ENCODE measurements around the gene CACHD1. TPM values are rescaled to one million over a fixed set of nuclear protein-coding genes. Genes with fewer than 3 reads are reported as not detected.

Gene CACHD1
- total and polyA plus RNA-seq, 9 of the 15 experiments (the other 6 are each of a cell fraction or from before 2014, with no cell fraction given) = 0.07 TPM; not detected in 8

DNA sequence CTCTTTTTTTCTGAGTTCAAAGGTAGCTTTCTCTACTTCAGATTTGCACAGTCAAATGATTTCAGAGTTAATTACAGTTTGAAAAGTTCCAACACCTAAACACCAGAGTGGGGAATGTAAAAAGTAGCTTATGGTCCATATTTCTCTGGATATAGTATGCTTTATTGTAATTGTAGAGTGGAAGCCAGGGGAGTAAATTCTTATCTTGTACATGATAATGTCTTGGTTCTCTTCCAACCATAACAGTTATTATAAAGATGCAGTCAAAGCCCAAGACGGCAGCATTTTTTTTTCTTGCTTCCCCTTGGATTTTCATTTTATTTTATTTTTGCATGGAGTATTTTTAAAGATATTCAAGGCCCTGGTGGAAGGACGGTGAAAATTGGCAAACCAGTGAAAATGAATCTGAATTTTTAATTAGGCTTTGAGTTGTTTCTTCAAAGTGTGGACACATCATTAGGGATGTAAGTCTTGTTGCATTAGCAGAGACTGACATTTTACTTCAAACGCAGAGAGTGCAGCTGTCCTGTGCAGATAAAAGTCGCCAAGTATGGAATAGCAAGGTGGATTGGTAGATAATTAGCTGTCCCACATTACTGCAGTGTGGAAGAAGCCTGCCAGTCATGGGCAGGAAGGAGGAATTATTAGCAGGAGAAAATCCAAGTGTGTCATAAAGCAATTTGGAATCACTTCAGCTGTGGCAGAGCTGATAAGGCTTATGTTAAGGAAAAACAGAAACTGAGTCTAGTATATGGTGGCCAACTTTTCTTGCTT lies 11.3 kb downstream of the CACHD1 start:
- no peaks in the 10 kb centered on the region for H4K20me1 ChIP-seq (replicated peaks; ENCODE audit: control insufficient read depth, insufficient read depth, low read length)
- H3K36me3 ChIP-seq (ENCODE audit: control insufficient read depth, insufficient read depth, low read length) = no peaks in the 10 kb centered on the region
- DNase-seq (ENCODE audit: extremely low read depth in 1 of 4, low spot score in 3 of 4) = peak in 1 of 4 experiments; percentile 6
- ATAC-seq = no peak
- H3K27ac ChIP-seq (ENCODE audit: extremely low read depth, low read depth, low read length) = no peak overlapping the region
- H3K4me2 ChIP-seq (ENCODE audit: insufficient read depth, low read length) = no peak overlapping the region
- BruUV-seq (replicated peaks) = no TSS peak
- FAIRE-seq = no peak
- H3K9me3 ChIP-seq (replicated peaks; ENCODE audit: control insufficient read depth, insufficient read depth, low read depth, low read length) = no peaks in the 10 kb centered on the region
- 0% methylated on average over 4 of the region's 4 CpGs for WGBS (ENCODE audit: insufficient coverage, low coverage, missing lambda C conversion rate)
- no peak overlapping the region for H3K4me3 ChIP-seq
- intact Hi-C loops (cut with micrococcal nuclease) (no loop called here), in situ Hi-C loops (cut with MboI) (no loop called here)
- no peaks in the 10 kb centered on the region for H3K4me1 ChIP-seq (replicated peaks in 1 of 2; ENCODE audit: control insufficient read depth in 2 of 2, insufficient read depth in 2 of 2, low read length in 2 of 2)
- POLR2A ChIA-PET = no interaction called here
- H3K79me2 ChIP-seq (ENCODE audit: control insufficient read depth, insufficient read depth, low read length) = no peaks in the 10 kb centered on the region
- no peaks in the 10 kb centered on the region for H3K9me1 ChIP-seq (ENCODE audit: control insufficient read depth, insufficient read depth, low read length)
- no peak overlapping the region for H3K9ac ChIP-seq (ENCODE audit: insufficient read depth in 1 of 2, low read depth in 2 of 2, low read length in 2 of 2)
- CTCF ChIA-PET (ENCODE audit: low intra/inter-chr PET ratio) = no interaction called here
- H2AFZ ChIP-seq (ENCODE audit: low read depth, low read length) = no peak overlapping the region
- H3K27me3 ChIP-seq (ENCODE audit: control insufficient read depth in 2 of 2, insufficient read depth in 2 of 2, low read length in 2 of 2) = no peaks in the 10 kb centered on the region; a peak in 1 of 5 replicates
- TF ChIP-seq TAF15 (IDR thresholded peaks at IDR 0.05; ENCODE audit: low read depth, low read length) = no peak
- no peak for TF ChIP-seq MED1 (CRISPR knock-in tag; IDR thresholded peaks at IDR 0.05; ENCODE audit: borderline replicate concordance)
- no peak for TF ChIP-seq TGIF2 (CRISPR knock-in tag; IDR thresholded peaks at IDR 0.05)
- no peak for TF ChIP-seq ZNF785 (CRISPR knock-in tag; IDR thresholded peaks at IDR 0.05)
- no peak for TF ChIP-seq HNRNPUL1 (IDR thresholded peaks at IDR 0.05; ENCODE audit: low read length)
- TF ChIP-seq, protein P1, sequence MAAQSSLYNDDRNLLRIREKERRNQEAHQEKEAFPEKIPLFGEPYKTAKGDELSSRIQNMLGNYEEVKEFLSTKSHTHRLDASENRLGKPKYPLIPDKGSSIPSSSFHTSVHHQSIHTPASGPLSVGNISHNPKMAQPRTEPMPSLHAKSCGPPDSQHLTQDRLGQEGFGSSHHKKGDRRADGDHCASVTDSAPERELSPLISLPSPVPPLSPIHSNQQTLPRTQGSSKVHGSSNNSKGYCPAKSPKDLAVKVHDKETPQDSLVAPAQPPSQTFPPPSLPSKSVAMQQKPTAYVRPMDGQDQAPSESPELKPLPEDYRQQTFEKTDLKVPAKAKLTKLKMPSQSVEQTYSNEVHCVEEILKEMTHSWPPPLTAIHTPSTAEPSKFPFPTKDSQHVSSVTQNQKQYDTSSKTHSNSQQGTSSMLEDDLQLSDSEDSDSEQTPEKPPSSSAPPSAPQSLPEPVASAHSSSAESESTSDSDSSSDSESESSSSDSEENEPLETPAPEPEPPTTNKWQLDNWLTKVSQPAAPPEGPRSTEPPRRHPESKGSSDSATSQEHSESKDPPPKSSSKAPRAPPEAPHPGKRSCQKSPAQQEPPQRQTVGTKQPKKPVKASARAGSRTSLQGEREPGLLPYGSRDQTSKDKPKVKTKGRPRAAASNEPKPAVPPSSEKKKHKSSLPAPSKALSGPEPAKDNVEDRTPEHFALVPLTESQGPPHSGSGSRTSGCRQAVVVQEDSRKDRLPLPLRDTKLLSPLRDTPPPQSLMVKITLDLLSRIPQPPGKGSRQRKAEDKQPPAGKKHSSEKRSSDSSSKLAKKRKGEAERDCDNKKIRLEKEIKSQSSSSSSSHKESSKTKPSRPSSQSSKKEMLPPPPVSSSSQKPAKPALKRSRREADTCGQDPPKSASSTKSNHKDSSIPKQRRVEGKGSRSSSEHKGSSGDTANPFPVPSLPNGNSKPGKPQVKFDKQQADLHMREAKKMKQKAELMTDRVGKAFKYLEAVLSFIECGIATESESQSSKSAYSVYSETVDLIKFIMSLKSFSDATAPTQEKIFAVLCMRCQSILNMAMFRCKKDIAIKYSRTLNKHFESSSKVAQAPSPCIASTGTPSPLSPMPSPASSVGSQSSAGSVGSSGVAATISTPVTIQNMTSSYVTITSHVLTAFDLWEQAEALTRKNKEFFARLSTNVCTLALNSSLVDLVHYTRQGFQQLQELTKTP (IDR thresholded peaks at IDR 0.05; ENCODE audit: low read depth in 1 of 2, partially characterized antibody in 2 of 2) = no peak
- no peak for TF ChIP-seq ZC3H11A (IDR thresholded peaks at IDR 0.05; ENCODE audit: low read depth, low read length)
- no peak for TF ChIP-seq HOXB6 (CRISPR knock-in tag; IDR thresholded peaks at IDR 0.05; ENCODE audit: borderline replicate concordance)
- TF ChIP-seq SNRNP70 (optimal IDR thresholded peaks at IDR 0.05; ENCODE audit: low read depth, low read length) = no peak
- TF ChIP-seq NCOA2 (IDR thresholded peaks at IDR 0.05; ENCODE audit: partially characterized antibody in 2 of 2) = no peak
- TF ChIP-seq ZNF197 (CRISPR knock-in tag; IDR thresholded peaks at IDR 0.05; ENCODE audit: low read depth) = no peak
- TF ChIP-seq ZNF79 (CRISPR knock-in tag; IDR thresholded peaks at IDR 0.05; ENCODE audit: low read depth) = no peak
- TF ChIP-seq, protein P2, sequence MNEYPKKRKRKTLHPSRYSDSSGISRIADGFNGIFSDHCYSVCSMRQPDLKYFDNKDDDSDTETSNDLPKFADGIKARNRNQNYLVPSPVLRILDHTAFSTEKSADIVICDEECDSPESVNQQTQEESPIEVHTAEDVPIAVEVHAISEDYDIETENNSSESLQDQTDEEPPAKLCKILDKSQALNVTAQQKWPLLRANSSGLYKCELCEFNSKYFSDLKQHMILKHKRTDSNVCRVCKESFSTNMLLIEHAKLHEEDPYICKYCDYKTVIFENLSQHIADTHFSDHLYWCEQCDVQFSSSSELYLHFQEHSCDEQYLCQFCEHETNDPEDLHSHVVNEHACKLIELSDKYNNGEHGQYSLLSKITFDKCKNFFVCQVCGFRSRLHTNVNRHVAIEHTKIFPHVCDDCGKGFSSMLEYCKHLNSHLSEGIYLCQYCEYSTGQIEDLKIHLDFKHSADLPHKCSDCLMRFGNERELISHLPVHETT (CRISPR knock-in tag; conservative IDR thresholded peaks at IDR 0.05 in 1 of 2, IDR thresholded peaks at IDR 0.05 in 1 of 2) = no peak
- peak; percentile 52 for TF ChIP-seq CBFA2T3 (IDR thresholded peaks at IDR 0.05)
- 0 out of 2 replicates have a peak, but pooled peaks have one; percentile 16 for TF ChIP-seq TCF3 (CRISPR knock-in tag; IDR thresholded peaks at IDR 0.05)
- no peak for TF ChIP-seq CBX8 (IDR thresholded peaks at IDR 0.05; ENCODE audit: borderline replicate concordance, extremely low read depth, low read depth, low read length, poor library complexity, severe bottlenecking)
- TF ChIP-seq ZNF133 (CRISPR knock-in tag; IDR thresholded peaks at IDR 0.05) = no peak

Measured in K562 (cell line).